Measurements from ENCODE around the gene AHNAK.
A peak's percentile ranks its signal among the peaks of the same experiment; 100 is the strongest.
"Not testable (repeated sequence)": the region's sequence is repeated elsewhere in the genome, so short reads cannot be mapped to it uniquely, and the experiment has no call there.

AHNAK gene

GRCh38 chr11:62554387-62555167, 8.0 kb upstream of the AHNAK start:
- peak overlapping the region in 1 of 2 donors; percentile 15 for H3K4me3 ChIP-seq (replicated peaks in 1 of 2; ENCODE audit: low read depth in 2 of 2, low read length in 2 of 2)
- no peak for DNase-seq (ENCODE audit: low read depth in 2 of 2)
- no peak for TF ChIP-seq CTCF (IDR thresholded peaks at IDR 0.05; ENCODE audit: low read depth, low read length)

GRCh38 chr11:62553839-62554361, 7.3 kb upstream of the AHNAK start:
- H3K4me3 ChIP-seq (replicated peaks in 1 of 2; ENCODE audit: low read depth in 2 of 2, low read length in 2 of 2) = peak overlapping the region in 1 of 2 donors; percentile 32
- peak in 1 of 2 donors; percentile 94 for DNase-seq (ENCODE audit: low read depth in 2 of 2)

GRCh38 chr11:62553080-62553838, 6.7 kb upstream of the AHNAK start:
- H3K4me3 ChIP-seq (replicated peaks in 1 of 2; ENCODE audit: low read depth in 2 of 2, low read length in 2 of 2) = peak overlapping the region; percentile 19 to 34
- TF ChIP-seq CTCF (IDR thresholded peaks at IDR 0.05; ENCODE audit: low read depth, low read length) = no peak
- DNase-seq (ENCODE audit: low read depth in 2 of 2) = peak; percentile 95 to 98

More at GRCh38 chr11:62553839-62554361, 7.3 kb upstream of the AHNAK start:
- TF ChIP-seq CTCF (IDR thresholded peaks at IDR 0.05; ENCODE audit: low read depth, low read length) = no peak

DNA sequence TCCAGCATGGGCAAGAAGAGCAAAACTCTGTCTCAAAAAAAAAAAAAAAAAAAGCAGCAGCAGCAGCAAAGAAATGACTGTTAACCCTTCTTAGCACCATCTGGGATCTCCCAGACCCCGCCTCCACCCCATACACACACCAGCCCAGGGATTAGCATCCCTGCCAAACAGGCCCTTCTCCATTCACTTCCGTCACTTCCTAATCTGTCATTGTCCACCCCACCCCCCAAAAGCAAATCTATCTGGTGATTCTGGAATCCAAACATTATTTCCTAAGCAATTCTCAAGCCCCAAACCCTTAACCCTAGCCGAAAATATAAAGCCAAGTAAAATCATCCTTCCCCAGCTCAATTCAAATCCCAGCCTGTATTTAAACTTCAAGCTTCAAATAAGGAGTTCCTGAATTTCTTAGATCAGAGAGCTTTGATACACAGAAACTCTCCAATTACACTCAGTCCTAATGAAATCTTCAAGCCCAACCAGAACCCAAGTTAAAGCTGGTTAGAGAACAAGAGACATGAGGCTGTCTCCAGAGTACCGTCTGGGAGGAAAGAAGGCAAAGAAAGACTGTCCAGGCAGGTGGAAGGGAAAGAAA, 6.0 kb upstream of the AHNAK start:
- H3K4me3 ChIP-seq (replicated peaks in 1 of 2; ENCODE audit: low read depth in 2 of 2, low read length in 2 of 2) = peak overlapping the region in 1 of 2 donors; percentile 34
- DNase-seq (ENCODE audit: low read depth in 2 of 2) = peak; percentile 51 to 60
- TF ChIP-seq CTCF (IDR thresholded peaks at IDR 0.05; ENCODE audit: low read depth, low read length) = no peak

GRCh38 chr11:62550478-62550877, 3.9 kb upstream of the AHNAK start:
- H3K4me3 ChIP-seq (replicated peaks in 1 of 2; ENCODE audit: low read depth in 2 of 2, low read length in 2 of 2); DNase-seq (ENCODE audit: low read depth in 2 of 2): not testable (repeated sequence)

DNA sequence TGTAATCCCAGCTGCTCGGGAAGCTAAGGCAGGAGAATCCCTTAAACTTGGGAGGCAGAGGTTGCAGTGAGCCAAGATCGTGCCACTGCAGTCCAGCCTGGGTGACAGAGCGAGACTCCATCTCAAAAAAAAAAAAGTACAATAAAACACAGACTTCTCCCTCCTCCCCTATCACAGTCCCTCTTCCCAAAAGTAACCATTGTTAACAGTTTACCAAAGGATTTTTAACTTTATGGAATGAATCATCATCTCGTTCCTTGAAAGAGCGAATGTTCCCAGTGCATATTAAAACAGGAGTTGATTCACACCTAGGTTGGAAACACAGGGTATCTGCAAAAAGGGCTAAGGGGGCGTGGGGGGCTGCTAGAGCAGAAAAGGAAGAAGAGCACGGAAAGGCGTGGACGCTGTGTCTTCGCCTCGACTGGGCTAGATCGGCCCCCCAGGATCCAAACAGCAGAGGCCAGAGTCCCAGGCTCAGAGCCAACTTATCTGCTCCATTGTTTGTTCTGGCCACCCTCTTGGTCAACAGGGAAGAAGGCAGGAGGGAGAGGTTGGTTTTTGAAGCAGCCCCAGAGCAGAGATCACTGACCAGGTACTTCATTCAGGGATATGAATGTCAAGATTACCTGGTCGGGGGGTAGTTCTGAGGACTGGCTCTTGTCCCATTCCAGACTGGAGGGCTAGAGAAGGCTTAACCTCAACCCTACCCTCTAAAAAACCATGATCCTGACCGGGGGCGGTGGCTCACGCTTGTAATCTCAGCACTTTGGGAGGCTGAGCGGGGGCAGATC, 2.1 kb upstream of the AHNAK start:
- peak; percentile 62 to 67 for DNase-seq (ENCODE audit: low read depth in 2 of 2)
- no peak for TF ChIP-seq CTCF (IDR thresholded peaks at IDR 0.05; ENCODE audit: low read depth, low read length)
- peak overlapping the region in 1 of 2 donors; percentile 26 for H3K4me3 ChIP-seq (replicated peaks in 1 of 2; ENCODE audit: low read depth in 2 of 2, low read length in 2 of 2)
